Measurements from ENCODE around the gene SPATA32.

DNA sequence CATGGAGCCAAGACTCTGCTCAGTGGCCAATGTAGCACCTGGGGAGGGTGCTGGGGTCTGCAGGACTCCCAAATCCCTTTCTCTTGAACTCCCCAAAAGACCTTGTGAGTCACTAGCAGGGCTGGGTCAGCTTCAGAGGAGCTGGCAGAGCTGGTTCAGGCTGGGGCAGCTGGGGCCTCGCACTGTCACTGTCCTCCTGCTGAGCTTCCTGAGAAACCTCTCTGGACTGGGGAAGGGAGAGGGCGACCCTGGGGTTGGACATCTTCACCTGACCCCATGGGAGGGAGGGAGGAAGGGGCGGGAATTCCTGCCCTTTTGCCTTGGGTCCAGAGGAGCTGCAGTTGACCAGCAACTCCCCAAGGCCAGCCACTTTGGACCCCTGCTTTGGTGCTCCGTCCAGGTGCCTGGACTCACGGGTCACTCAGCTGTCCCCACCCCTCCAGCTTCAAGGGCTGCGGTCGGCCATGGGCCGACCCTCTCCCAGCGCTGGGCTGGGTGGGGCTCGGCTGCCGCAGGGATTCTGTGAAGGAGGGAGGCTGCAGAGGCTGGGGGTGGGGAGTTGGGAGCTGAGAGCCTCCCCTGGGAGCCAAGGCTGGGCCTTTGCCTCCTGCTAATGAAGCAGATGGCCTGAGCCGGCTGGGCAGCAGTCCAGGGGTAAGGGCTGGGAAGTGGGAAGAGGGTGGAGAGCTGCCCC lies 31.0 kb downstream of the SPATA32 start:
- no peak for TF ChIP-seq POLR2A (IDR thresholded peaks at IDR 0.05)
- TF ChIP-seq, protein P1, sequence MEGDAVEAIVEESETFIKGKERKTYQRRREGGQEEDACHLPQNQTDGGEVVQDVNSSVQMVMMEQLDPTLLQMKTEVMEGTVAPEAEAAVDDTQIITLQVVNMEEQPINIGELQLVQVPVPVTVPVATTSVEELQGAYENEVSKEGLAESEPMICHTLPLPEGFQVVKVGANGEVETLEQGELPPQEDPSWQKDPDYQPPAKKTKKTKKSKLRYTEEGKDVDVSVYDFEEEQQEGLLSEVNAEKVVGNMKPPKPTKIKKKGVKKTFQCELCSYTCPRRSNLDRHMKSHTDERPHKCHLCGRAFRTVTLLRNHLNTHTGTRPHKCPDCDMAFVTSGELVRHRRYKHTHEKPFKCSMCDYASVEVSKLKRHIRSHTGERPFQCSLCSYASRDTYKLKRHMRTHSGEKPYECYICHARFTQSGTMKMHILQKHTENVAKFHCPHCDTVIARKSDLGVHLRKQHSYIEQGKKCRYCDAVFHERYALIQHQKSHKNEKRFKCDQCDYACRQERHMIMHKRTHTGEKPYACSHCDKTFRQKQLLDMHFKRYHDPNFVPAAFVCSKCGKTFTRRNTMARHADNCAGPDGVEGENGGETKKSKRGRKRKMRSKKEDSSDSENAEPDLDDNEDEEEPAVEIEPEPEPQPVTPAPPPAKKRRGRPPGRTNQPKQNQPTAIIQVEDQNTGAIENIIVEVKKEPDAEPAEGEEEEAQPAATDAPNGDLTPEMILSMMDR (IDR thresholded peaks at IDR 0.05) = no peak

Data from body of pancreas (tissue), 4 donors.